Liver (tissue), 9 donors: ENCODE measurements around the gene SH3GL1. TPM values are rescaled to one million over a fixed set of nuclear protein-coding genes. Genes with fewer than 3 reads are reported as not detected.

Experiments
- DNase-seq: peaks from one replicate; pipeline ENCODE4 v3.0.0-alpha.2; 2017; ENCODE audit warnings: low spot score
- H3K27ac ChIP-seq, 2 donors: one replicate each; pipeline ENCODE4 v1.7.0; 2013; ENCODE audit warnings: inconsistent platforms in 2 of 2, low read length in 2 of 2, control low read depth in 1 of 2, low read depth in 1 of 2, mild to moderate bottlenecking in 1 of 2
- H3K27me3 ChIP-seq, 4 donors: one replicate each; pipeline versions ENCODE4 v1.6.1 to v1.7.0; 2013; ENCODE audit warnings: low read length in 3 of 4, inconsistent platforms in 1 of 4, mild to moderate bottlenecking in 1 of 4, moderate library complexity in 1 of 4; ENCODE audit not compliant: control insufficient read depth in 4 of 4, insufficient read depth in 4 of 4
- H3K36me3 ChIP-seq, 4 donors: one replicate each; pipeline versions ENCODE4 v1.6.1 to v1.7.0; 2013; ENCODE audit warnings: low read length in 3 of 4, mild to moderate bottlenecking in 3 of 4, low read depth in 1 of 4, moderate library complexity in 1 of 4; ENCODE audit not compliant: control insufficient read depth in 4 of 4, insufficient read depth in 3 of 4
- H3K4me1 ChIP-seq, 4 donors: one replicate each; pipeline versions ENCODE4 v1.6.1 to v1.7.0; 2013; ENCODE audit warnings: low read length in 3 of 4, mild to moderate bottlenecking in 3 of 4, moderate library complexity in 1 of 4; ENCODE audit not compliant: control insufficient read depth in 4 of 4, insufficient read depth in 4 of 4
- H3K4me3 ChIP-seq, 3 donors: one replicate each; pipeline versions ENCODE4 v1.6.1 to v1.7.0; 2013; ENCODE audit warnings: low read length in 3 of 3, control low read depth in 1 of 3, low read depth in 1 of 3, mild to moderate bottlenecking in 1 of 3
- H3K9ac ChIP-seq, 2 donors: one replicate each; pipeline ENCODE4 v1.7.0; 2013; ENCODE audit warnings: low read length in 2 of 2, mild to moderate bottlenecking in 2 of 2, moderate library complexity in 2 of 2, control low read depth in 1 of 2, low read depth in 1 of 2
- H3K9me3 ChIP-seq, 4 donors: one replicate each; pipeline versions ENCODE4 v1.6.1 to v1.7.0; 2013; ENCODE audit warnings: low read length in 3 of 4; ENCODE audit not compliant: control insufficient read depth in 4 of 4
- ATF3 ChIP-seq: IDR thresholded peaks from 2 replicates; pipeline ENCODE4 v1.6.1; 2016; ENCODE audit warnings: antibody characterized with exemption
- CTCF ChIP-seq: fragments of 150-350 bp; IDR thresholded peaks from 2 replicates; pipeline ENCODE4 v1.5.1; 2017; ENCODE audit warnings: improper control_type of control experiment, low read depth, low read length; ENCODE audit not compliant: missing input control
- EGR1 ChIP-seq, 2 donors: IDR thresholded peaks; 2 replicates each; pipeline ENCODE4 v1.6.1; 2016 to 2018; ENCODE audit warnings: antibody characterized with exemption in 2 of 2, low read depth in 2 of 2
- FOXA1 ChIP-seq: IDR thresholded peaks from 2 replicates; pipeline ENCODE4 v1.6.1; 2016; ENCODE audit warnings: antibody characterized with exemption
- GABPA ChIP-seq, 2 donors: IDR thresholded peaks in 1 of 2; conservative IDR thresholded peaks in 1 of 2; 2 replicates each; pipeline ENCODE4 v1.6.1; 2016; ENCODE audit warnings: antibody characterized with exemption in 2 of 2, mild to moderate bottlenecking in 1 of 2, moderate library complexity in 1 of 2
- HNF4G ChIP-seq: IDR thresholded peaks from 2 replicates; pipeline ENCODE4 v1.6.1; 2016; ENCODE audit warnings: antibody characterized with exemption
- JUND ChIP-seq, 2 donors: IDR thresholded peaks; 2 replicates each; pipeline ENCODE4 v1.6.1; 2016; ENCODE audit warnings: antibody characterized with exemption in 2 of 2
- NR2F2 ChIP-seq: IDR thresholded peaks from 2 replicates; pipeline ENCODE4 v1.6.1; 2016; ENCODE audit warnings: antibody characterized with exemption
- RAD21 ChIP-seq, 2 donors: IDR thresholded peaks; 2 replicates each; pipeline ENCODE4 v1.6.1; 2016; ENCODE audit warnings: antibody characterized with exemption in 2 of 2, mild to moderate bottlenecking in 2 of 2
- RXRA ChIP-seq, 2 donors: IDR thresholded peaks; 2 replicates each; pipeline ENCODE4 v1.6.1; 2017 to 2018; ENCODE audit warnings: antibody characterized with exemption in 2 of 2, mild to moderate bottlenecking in 1 of 2
- SP1 ChIP-seq: IDR thresholded peaks from 2 replicates; pipeline ENCODE4 v1.6.1; 2018; ENCODE audit warnings: antibody characterized with exemption, mild to moderate bottlenecking
- TAF1 ChIP-seq: conservative IDR thresholded peaks from 2 replicates; pipeline ENCODE4 v1.6.1; 2016; ENCODE audit warnings: antibody characterized with exemption, mild to moderate bottlenecking
- YY1 ChIP-seq: IDR thresholded peaks from 2 replicates; pipeline ENCODE4 v1.6.1; 2016; ENCODE audit warnings: antibody characterized with exemption, mild to moderate bottlenecking
- ZBTB33 ChIP-seq: IDR thresholded peaks from 2 replicates; pipeline ENCODE4 v1.6.1; 2016; ENCODE audit warnings: antibody characterized with exemption
- WGBS: extraction: QIAGEN DNeasy Blood & Tissue Kit; methylation state at CpG from one replicate; pipeline ENCODE4 v1.1.7; 2013; 5-methylcytosine and 5-hydroxymethylcytosine counted together
- polyA plus RNA-seq, 2 donors: library from polyadenylated mRNA; stranded (reverse) in 1 of 2; unstranded in 1 of 2; fragments of 200-250 nt in 1 of 2; fragments of >200 nt in 1 of 2; fragmentation: Nextera tagmentation in 1 of 2; extraction: Ambion mirVana in 1 of 2; gene quantifications; one replicate each; pipeline versions ENCODE4 v1.2.1 to v1.2.3, GENCODE V29; 2013 to 2015
- total RNA-seq, 2 donors: library from RNA; depleted of rRNA; stranded (reverse); fragments of >200 nt; gene quantifications; one replicate each; pipeline ENCODE4 v1.2.3, GENCODE V29; 2014
- TF ChIP-seq, protein P1 (sequence below): IDR thresholded peaks from 2 replicates; pipeline ENCODE4 v1.6.1; 2016; ENCODE audit warnings: antibody characterized with exemption, mild to moderate bottlenecking
- TF ChIP-seq, protein P2 (sequence below): IDR thresholded peaks from 2 replicates; pipeline ENCODE4 v1.6.1; 2016; ENCODE audit warnings: antibody characterized with exemption
- donor health status: healthy.
- donor health status: healthy.
- donor health status: healthy.
- donor health status: healthy.
- donor health status: healthy.

The SH3GL1 gene
- total and polyA plus RNA-seq, 4 donors = 16.5 to 27.8 (median 18.2) TPM

DNA sequence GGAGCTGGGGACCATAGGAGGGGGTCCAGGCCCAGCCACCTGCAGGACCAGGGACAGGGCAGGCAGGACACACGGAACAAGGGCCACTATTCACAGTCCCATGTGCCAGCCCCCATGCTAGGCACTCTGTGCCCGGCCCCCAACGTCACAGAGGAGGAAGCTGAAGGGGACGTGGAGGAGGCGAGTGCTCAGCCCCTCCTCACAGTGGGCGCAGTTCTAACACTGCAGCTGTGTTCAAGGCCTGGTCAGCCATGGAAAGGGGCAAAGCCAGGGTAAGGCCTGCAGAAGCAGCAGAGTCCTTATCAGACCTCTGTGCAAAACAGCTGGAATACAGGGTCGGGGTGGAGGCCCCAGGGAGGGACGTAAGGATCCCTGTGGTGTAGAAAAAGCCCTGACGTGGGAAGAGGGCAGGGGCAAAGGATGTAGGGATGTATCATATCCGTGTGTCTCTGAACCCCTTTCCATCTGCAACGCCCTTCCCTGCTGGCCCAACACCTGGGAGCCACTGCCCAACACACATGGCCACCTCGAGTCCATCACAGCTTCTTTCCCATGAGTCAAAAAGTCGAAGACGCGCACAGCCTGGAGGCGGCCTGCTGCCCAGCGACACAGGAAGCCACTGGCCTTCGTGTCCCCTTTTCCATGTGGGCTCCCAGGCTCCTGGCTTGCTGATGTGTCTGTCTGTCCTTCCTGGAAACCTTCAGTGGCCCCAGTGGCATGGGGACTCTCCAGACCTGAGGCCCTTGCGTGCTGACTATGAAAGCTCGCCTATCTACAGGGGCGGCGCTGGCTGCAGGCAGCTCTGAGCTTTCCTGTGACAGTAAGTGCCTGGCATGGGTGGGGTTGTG is 28.0 kb downstream of the SH3GL1 start:
- Histone ChIP-seq H3K4me1 (peaks cover 28 to 89% (median 58%) of the 10 kb centered on the region in 4 donors), H3K27ac (peak overlapping the region; percentile 4 to 28), H3K27me3 (no peaks in the 10 kb centered on the region), H3K9me3 (no peaks in the 10 kb centered on the region), H3K9ac (no peak overlapping the region), H3K4me3 (no peak overlapping the region), H3K36me3 (peaks cover 0 to 3% (median under 1%) of the 10 kb centered on the region in 4 donors)
- no peak for TF ChIP-seq NR2F2
- no peak for TF ChIP-seq EGR1 (IDR thresholded peaks at IDR 0.05; ENCODE audit: low read depth in 2 of 2)
- TF ChIP-seq RXRA (IDR thresholded peaks at IDR 0.05) = no peak
- no peak for TF ChIP-seq SP1
- WGBS = 87% methylated on average over 22 of the region's 22 CpGs
- peak; percentile 72 for DNase-seq

DNA sequence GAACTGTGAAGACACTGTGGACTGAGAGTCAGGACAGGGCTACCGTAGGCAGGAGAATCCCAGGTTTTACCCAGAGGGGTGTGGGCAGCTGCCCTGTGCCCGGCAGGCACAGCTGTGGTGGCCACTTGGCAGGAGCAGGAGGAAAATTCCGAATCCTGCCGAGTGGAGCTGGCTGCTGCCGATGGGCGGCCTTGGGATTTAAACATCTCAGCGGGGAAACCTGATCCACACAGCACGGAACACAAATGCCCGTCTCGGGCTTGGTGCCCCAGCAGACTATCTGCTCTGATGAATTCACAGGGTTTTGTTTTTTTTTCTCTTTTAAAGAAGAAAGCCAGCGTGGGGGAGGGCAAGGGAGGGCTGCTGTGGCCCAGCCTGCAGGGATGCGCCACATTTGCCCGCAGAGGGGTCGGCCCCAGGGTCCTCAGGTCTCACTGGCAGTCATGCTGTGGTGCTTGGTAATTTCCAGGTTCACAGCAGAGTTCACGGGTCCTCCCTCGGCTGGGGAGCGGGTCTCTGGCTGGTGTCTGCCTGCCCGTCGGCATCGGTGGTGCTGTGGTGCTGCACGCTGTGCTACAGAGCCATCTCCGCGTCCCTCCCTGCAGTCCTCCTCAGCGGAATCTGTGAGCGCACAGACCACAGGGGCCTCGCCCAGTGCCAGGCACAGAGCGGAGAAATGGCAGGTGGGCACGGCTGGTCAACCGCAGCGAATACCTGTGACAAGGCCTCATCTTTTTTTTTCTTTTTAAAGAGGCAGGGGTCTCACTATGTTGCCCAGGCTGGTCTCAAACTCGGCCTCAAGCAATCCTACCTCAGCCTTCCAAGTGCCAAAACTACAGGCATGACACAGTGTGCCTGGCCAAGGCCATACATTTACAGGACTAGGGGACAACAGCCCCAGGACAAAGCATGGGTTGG is 28.8 kb downstream of the SH3GL1 start:
- Histone ChIP-seq H3K36me3 (peaks cover 0 to 4% (median 2%) of the 10 kb centered on the region in 4 donors), H3K9me3 (no peaks in the 10 kb centered on the region), H3K27ac (peak overlapping the region in 1 of 2 donors; percentile 4), H3K4me3 (no peak overlapping the region), H3K27me3 (no peaks in the 10 kb centered on the region), H3K9ac (no peak overlapping the region), H3K4me1 (peaks cover 28 to 81% (median 53%) of the 10 kb centered on the region in 4 donors)
- TF ChIP-seq HNF4G = no peak
- no peak for DNase-seq
- WGBS = 84% methylated on average over 31 of the region's 31 CpGs

GRCh38 chr19:4370418-4371041 is 29.8 kb downstream of the SH3GL1 start:
- Histone ChIP-seq H3K4me1 (peaks cover 24 to 72% (median 47%) of the 10 kb centered on the region in 4 donors), H3K27ac (no peak overlapping the region), H3K9ac (no peak overlapping the region), H3K4me3 (no peak overlapping the region), H3K36me3 (peaks cover 0 to 12% (median 9%) of the 10 kb centered on the region in 4 donors), H3K9me3 (no peaks in the 10 kb centered on the region), H3K27me3 (no peaks in the 10 kb centered on the region)
- TF ChIP-seq, protein P1, sequence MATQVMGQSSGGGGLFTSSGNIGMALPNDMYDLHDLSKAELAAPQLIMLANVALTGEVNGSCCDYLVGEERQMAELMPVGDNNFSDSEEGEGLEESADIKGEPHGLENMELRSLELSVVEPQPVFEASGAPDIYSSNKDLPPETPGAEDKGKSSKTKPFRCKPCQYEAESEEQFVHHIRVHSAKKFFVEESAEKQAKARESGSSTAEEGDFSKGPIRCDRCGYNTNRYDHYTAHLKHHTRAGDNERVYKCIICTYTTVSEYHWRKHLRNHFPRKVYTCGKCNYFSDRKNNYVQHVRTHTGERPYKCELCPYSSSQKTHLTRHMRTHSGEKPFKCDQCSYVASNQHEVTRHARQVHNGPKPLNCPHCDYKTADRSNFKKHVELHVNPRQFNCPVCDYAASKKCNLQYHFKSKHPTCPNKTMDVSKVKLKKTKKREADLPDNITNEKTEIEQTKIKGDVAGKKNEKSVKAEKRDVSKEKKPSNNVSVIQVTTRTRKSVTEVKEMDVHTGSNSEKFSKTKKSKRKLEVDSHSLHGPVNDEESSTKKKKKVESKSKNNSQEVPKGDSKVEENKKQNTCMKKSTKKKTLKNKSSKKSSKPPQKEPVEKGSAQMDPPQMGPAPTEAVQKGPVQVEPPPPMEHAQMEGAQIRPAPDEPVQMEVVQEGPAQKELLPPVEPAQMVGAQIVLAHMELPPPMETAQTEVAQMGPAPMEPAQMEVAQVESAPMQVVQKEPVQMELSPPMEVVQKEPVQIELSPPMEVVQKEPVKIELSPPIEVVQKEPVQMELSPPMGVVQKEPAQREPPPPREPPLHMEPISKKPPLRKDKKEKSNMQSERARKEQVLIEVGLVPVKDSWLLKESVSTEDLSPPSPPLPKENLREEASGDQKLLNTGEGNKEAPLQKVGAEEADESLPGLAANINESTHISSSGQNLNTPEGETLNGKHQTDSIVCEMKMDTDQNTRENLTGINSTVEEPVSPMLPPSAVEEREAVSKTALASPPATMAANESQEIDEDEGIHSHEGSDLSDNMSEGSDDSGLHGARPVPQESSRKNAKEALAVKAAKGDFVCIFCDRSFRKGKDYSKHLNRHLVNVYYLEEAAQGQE = no peak
- no peak for TF ChIP-seq FOXA1
- TF ChIP-seq JUND (IDR thresholded peaks at IDR 0.05) = no peak
- TF ChIP-seq YY1 = no peak
- TF ChIP-seq ZBTB33 = no peak
- TF ChIP-seq ATF3 = no peak
- no peak for TF ChIP-seq TAF1
- TF ChIP-seq GABPA (IDR thresholded peaks at IDR 0.05 in 1 of 2, conservative IDR thresholded peaks at IDR 0.05 in 1 of 2) = no peak
- TF ChIP-seq NR2F2 = no peak
- no peak for TF ChIP-seq RAD21 (IDR thresholded peaks at IDR 0.05)
- TF ChIP-seq CTCF = no peak
- no peak for TF ChIP-seq EGR1 (IDR thresholded peaks at IDR 0.05; ENCODE audit: low read depth in 2 of 2)
- no peak for TF ChIP-seq SP1
- TF ChIP-seq, protein P2, sequence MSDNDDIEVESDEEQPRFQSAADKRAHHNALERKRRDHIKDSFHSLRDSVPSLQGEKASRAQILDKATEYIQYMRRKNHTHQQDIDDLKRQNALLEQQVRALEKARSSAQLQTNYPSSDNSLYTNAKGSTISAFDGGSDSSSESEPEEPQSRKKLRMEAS = no peak
- TF ChIP-seq HNF4G = no peak
- no peak for TF ChIP-seq RXRA (IDR thresholded peaks at IDR 0.05)
- no peak for DNase-seq
- 92% methylated on average over 15 of the region's 15 CpGs for WGBS
